Transverse colon (tissue), 3 donors: ENCODE results near the gene CFLAR.

ENCODE experiments used
- EP300 ChIP-seq: sonication (generic); formaldehyde crosslinking; IDR thresholded peaks from one replicate; pipeline ENCODE4 v1.6.1; 2017; ENCODE audit warnings: antibody characterized with exemption, low read depth
- POLR2A ChIP-seq: fragments of 450-650 bp; IDR thresholded peaks from one replicate; pipeline ENCODE4 v1.6.1; 2016; ENCODE audit warnings: antibody characterized with exemption, mild to moderate bottlenecking, moderate library complexity
- TF ChIP-seq, protein P1 (sequence below), 5 experiments: fragments of 200-600 bp in 3 of 5; fragments of 450-650 bp in 2 of 5; sonication (generic) in 3 of 5; IDR thresholded peaks; 1 replicate in 2 of 5; 2 replicates in 3 of 5; pipeline ENCODE4 v1.5.1; 2016 to 2017; ENCODE audit warnings: antibody characterized with exemption in 5 of 5, inconsistent platforms in 3 of 5, mild to moderate bottlenecking in 2 of 5, moderate library complexity in 1 of 5

DNA sequence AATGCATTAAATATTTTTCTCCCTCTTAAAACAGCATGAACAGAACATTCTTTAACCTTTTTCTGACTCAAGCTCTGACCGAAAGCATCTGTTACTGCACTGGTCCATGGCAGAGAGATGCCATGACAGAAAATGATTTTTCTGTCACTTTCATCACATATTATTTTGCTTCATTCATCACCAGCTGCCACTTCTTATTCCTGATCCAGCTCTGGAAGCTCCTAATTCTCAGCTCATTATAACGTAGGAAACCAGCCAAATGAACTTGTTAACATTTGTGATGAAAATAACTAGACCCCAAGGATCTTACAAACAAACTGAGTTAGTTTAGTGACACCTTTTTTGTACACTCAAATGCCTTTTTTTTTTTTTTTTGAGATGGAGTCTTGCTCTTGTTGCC, 7.6 kb upstream of the CFLAR start:
- TF ChIP-seq EP300 (no peak), POLR2A (no peak)
- TF ChIP-seq, protein P1, sequence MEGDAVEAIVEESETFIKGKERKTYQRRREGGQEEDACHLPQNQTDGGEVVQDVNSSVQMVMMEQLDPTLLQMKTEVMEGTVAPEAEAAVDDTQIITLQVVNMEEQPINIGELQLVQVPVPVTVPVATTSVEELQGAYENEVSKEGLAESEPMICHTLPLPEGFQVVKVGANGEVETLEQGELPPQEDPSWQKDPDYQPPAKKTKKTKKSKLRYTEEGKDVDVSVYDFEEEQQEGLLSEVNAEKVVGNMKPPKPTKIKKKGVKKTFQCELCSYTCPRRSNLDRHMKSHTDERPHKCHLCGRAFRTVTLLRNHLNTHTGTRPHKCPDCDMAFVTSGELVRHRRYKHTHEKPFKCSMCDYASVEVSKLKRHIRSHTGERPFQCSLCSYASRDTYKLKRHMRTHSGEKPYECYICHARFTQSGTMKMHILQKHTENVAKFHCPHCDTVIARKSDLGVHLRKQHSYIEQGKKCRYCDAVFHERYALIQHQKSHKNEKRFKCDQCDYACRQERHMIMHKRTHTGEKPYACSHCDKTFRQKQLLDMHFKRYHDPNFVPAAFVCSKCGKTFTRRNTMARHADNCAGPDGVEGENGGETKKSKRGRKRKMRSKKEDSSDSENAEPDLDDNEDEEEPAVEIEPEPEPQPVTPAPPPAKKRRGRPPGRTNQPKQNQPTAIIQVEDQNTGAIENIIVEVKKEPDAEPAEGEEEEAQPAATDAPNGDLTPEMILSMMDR (IDR thresholded peaks at IDR 0.05) = no peak
